HepG2 (cell line): ENCODE results near the gene CCM2. TPM values are rescaled to one million over a fixed set of nuclear protein-coding genes. Genes with fewer than 3 reads are reported as not detected.

ENCODE experiments used
- CCAR2 ChIP-seq: fragments of 200-400 bp; formaldehyde crosslinking; optimal IDR thresholded peaks from 2 replicates; pipeline ENCODE3; 2018; ENCODE audit warnings: low read depth, mild to moderate bottlenecking, low read length, moderate library complexity
- EZH2 ChIP-seq: conservative IDR thresholded peaks from 2 replicates; pipeline ENCODE4 v1.6.1; 2012; ENCODE audit warnings: mild to moderate bottlenecking, low read depth, low read length, moderate library complexity
- FOXK2 ChIP-seq: fragments of 450-650 bp; IDR thresholded peaks from 2 replicates; pipeline ENCODE4 v1.6.1; 2016
- JARID2 ChIP-seq: sonication (generic); formaldehyde crosslinking; IDR thresholded peaks from 2 replicates; pipeline ENCODE4 v1.8.1; 2023; ENCODE audit warnings: missing genetic modification reagents, inconsistent platforms; ENCODE audit not compliant: insufficient replicate concordance
- MEIS1 ChIP-seq: sonication (generic); formaldehyde crosslinking; IDR thresholded peaks from 2 replicates; pipeline ENCODE4 v1.9.0; 2021; ENCODE audit warnings: mild to moderate bottlenecking, missing genetic modification reagents, moderate library complexity, borderline replicate concordance
- RFXAP ChIP-seq: sonication (generic); formaldehyde crosslinking; IDR thresholded peaks from 2 replicates; pipeline ENCODE4 v1.4.0; 2020; ENCODE audit warnings: missing genetic modification reagents, borderline replicate concordance
- SP4 ChIP-seq: sonication (generic); formaldehyde crosslinking; IDR thresholded peaks from 2 replicates; pipeline ENCODE4 v1.8.1; 2023; ENCODE audit warnings: mild to moderate bottlenecking, missing genetic modification reagents
- SRSF4 ChIP-seq: fragments of 200-400 bp; formaldehyde crosslinking; IDR thresholded peaks from one replicate; pipeline ENCODE4 v1.6.1; 2018; ENCODE audit warnings: mild to moderate bottlenecking, low read depth, low read length, moderate library complexity; ENCODE audit not compliant: poor library complexity, severe bottlenecking
- TRIM24 ChIP-seq: sonication (generic); formaldehyde crosslinking; IDR thresholded peaks from 2 replicates; pipeline ENCODE4 v1.8.0; 2022; ENCODE audit warnings: mild to moderate bottlenecking, missing genetic modification reagents
- ZFP36L1 ChIP-seq: sonication (generic); formaldehyde crosslinking; IDR thresholded peaks from 2 replicates; pipeline ENCODE4 v1.8.0; 2022; ENCODE audit warnings: mild to moderate bottlenecking, missing genetic modification reagents, moderate library complexity
- ZNF143 ChIP-seq: sonication (generic); formaldehyde crosslinking; IDR thresholded peaks from 2 replicates; pipeline ENCODE4 v1.4.0; 2020; ENCODE audit warnings: missing genetic modification reagents
- ZNF333 ChIP-seq: sonication (generic); formaldehyde crosslinking; IDR thresholded peaks from 2 replicates; pipeline ENCODE4 v1.4.0; 2020; ENCODE audit warnings: mild to moderate bottlenecking, missing genetic modification reagents, borderline replicate concordance
- ZNF354B ChIP-seq: sonication (generic); formaldehyde crosslinking; IDR thresholded peaks from 2 replicates; pipeline ENCODE4 v1.8.0; 2022; ENCODE audit warnings: mild to moderate bottlenecking, missing genetic modification reagents
- ZNF484 ChIP-seq: sonication (generic); formaldehyde crosslinking; IDR thresholded peaks from 2 replicates; pipeline ENCODE4 v1.5.1; 2020; ENCODE audit warnings: mild to moderate bottlenecking, low read depth, missing genetic modification reagents, borderline replicate concordance
- ZNF670 ChIP-seq: sonication (generic); formaldehyde crosslinking; IDR thresholded peaks from 2 replicates; pipeline ENCODE4 v1.8.0; 2022; ENCODE audit warnings: mild to moderate bottlenecking, missing genetic modification reagents, borderline replicate concordance
- polyA plus RNA-seq, 8 experiments: library from polyadenylated mRNA; depleted of rRNA in 3 of 8; stranded (reverse) in 7 of 8; unstranded in 1 of 8; fragments of >200 nt; fragmentation: Illumina TruSeq in 4 of 8; extraction: Trizol in 4 of 8; gene quantifications; 2 replicates each; pipeline versions ENCODE4 v1.2.1 to v1.2.3, GENCODE V29; 2011 to 2016; ENCODE audit warnings: low read depth in 4 of 8, missing spikeins in 1 of 8, mixed read lengths in 1 of 8; ENCODE audit not compliant: insufficient read depth in 1 of 8
- total RNA-seq, 5 experiments: library from RNA; depleted of rRNA; stranded (reverse); fragments of >200 nt; fragmentation: Illumina TruSeq; extraction: Trizol; gene quantifications; 2 replicates each; pipeline ENCODE4 v1.2.3, GENCODE V29; 2016; ENCODE audit warnings: low read depth in 1 of 5
- TF ChIP-seq, protein P1 (sequence below): sonication (generic); formaldehyde crosslinking; IDR thresholded peaks from 2 replicates; pipeline ENCODE4 v1.4.0; 2020; ENCODE audit warnings: missing genetic modification reagents, borderline replicate concordance
- TF ChIP-seq, protein P2 (sequence below): sonication (generic); formaldehyde crosslinking; IDR thresholded peaks from 2 replicates; pipeline ENCODE4 v1.5.1; 2020; ENCODE audit warnings: mild to moderate bottlenecking, missing genetic modification reagents, borderline replicate concordance
- TF ChIP-seq, protein P3 (sequence below): IDR thresholded peaks from 2 replicates; pipeline ENCODE4 v1.6.1; 2016; ENCODE audit warnings: mild to moderate bottlenecking, missing biosample characterization, missing genetic modification reagents
- TF ChIP-seq, protein P4 (sequence below): IDR thresholded peaks from 2 replicates; pipeline ENCODE4 v1.6.1; 2016; ENCODE audit warnings: missing biosample characterization, missing genetic modification reagents, low read depth
- TF ChIP-seq, protein P5 (sequence below): sonication (generic); formaldehyde crosslinking; IDR thresholded peaks from 2 replicates; pipeline ENCODE4 v1.4.0; 2020; ENCODE audit warnings: missing genetic modification reagents, mild to moderate bottlenecking, borderline replicate concordance

CCM2 gene
- total and polyA plus RNA-seq, 2 of the 13 experiments (the other 11 are each of a cell fraction or from before 2014, with no cell fraction given) = 13.7 to 15.8 TPM

DNA sequence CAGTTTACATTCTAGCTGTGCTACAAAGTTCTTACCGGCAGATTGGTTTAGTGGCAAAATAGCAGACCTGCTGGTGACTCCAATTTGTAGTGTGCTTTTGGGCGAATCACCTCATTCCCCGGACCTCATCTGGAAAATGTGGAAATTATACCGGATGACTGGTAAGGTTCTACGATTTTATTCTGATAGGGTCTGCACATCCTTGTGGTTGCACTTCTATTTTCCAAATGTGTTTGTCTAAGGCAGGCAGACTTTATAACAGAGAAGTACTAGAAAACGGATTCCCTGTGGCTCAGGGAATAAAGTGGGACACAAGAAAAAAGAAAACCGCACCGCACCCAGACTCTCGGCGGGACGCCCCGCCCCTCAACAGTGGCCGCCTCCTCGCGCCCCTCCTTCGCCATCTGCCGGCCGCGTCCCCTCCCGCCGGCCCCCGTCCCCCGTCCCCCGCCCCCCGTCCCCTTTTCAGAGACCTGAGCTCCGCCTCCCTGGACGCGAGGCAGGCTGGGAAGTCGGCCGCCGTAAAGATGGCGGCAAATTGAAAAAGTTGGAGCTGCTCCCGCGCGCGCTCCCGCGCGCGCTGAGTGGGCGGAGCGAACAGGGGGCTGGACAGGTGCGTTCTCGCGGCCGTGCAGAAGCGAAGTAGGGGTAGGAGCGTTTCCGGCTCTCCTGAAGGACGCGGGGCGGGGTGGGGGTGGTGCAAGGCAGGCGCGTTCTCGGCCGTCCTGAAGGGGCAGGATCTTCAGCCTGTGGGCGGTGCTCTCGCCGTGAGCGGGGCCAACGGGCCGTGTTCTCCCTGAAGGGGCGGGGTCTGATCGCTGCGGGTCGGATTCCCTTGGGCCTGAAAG is 532 bp upstream of the CCM2 start (continued):
- TF ChIP-seq MEIS1 (CRISPR knock-in tag) (no peak), ZNF484 (CRISPR knock-in tag) (no peak), RFXAP (CRISPR knock-in tag) (no peak; the same call in 1 of the 2 replicates), ZFP36L1 (0 out of 2 replicates have a peak, but pooled peaks have one; percentile 52), JARID2 (CRISPR knock-in tag) (no peak), ZNF670 (no peak), SRSF4 (no peak), ZNF354B (no peak), TRIM24 (no peak), ZNF143 (peak; percentile 82), SP4 (CRISPR knock-in tag) (peak; percentile 88), ZNF333 (no peak), EZH2 (no peak), FOXK2 (no peak), CCAR2 (no peak)
- TF ChIP-seq, protein P1, sequence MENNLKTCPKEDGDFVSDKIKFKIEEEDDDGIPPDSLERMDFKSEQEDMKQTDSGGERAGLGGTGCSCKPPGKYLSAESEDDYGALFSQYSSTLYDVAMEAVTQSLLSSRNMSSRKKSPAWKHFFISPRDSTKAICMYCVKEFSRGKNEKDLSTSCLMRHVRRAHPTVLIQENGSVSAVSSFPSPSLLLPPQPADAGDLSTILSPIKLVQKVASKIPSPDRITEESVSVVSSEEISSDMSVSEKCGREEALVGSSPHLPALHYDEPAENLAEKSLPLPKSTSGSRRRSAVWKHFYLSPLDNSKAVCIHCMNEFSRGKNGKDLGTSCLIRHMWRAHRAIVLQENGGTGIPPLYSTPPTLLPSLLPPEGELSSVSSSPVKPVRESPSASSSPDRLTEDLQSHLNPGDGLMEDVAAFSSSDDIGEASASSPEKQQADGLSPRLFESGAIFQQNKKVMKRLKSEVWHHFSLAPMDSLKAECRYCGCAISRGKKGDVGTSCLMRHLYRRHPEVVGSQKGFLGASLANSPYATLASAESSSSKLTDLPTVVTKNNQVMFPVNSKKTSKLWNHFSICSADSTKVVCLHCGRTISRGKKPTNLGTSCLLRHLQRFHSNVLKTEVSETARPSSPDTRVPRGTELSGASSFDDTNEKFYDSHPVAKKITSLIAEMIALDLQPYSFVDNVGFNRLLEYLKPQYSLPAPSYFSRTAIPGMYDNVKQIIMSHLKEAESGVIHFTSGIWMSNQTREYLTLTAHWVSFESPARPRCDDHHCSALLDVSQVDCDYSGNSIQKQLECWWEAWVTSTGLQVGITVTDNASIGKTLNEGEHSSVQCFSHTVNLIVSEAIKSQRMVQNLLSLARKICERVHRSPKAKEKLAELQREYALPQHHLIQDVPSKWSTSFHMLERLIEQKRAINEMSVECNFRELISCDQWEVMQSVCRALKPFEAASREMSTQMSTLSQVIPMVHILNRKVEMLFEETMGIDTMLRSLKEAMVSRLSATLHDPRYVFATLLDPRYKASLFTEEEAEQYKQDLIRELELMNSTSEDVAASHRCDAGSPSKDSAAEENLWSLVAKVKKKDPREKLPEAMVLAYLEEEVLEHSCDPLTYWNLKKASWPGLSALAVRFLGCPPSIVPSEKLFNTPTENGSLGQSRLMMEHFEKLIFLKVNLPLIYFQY (CRISPR knock-in tag) = no peak
- TF ChIP-seq, protein P2, sequence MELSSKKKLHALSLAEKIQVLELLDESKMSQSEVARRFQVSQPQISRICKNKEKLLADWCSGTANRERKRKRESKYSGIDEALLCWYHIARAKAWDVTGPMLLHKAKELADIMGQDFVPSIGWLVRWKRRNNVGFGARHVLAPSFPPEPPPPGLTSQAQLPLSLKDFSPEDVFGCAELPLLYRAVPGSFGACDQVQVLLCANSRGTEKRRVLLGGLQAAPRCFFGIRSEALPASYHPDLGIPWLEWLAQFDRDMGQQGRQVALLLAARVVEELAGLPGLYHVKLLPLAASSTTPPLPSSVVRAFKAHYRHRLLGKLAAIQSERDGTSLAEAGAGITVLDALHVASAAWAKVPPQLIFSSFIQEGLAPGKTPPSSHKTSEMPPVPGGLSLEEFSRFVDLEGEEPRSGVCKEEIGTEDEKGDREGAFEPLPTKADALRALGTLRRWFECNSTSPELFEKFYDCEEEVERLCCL (CRISPR knock-in tag) = no peak
- TF ChIP-seq, protein P3, sequence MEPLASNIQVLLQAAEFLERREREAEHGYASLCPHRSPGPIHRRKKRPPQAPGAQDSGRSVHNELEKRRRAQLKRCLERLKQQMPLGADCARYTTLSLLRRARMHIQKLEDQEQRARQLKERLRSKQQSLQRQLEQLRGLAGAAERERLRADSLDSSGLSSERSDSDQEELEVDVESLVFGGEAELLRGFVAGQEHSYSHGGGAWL (CRISPR knock-in tag) = no peak
- TF ChIP-seq, protein P4, sequence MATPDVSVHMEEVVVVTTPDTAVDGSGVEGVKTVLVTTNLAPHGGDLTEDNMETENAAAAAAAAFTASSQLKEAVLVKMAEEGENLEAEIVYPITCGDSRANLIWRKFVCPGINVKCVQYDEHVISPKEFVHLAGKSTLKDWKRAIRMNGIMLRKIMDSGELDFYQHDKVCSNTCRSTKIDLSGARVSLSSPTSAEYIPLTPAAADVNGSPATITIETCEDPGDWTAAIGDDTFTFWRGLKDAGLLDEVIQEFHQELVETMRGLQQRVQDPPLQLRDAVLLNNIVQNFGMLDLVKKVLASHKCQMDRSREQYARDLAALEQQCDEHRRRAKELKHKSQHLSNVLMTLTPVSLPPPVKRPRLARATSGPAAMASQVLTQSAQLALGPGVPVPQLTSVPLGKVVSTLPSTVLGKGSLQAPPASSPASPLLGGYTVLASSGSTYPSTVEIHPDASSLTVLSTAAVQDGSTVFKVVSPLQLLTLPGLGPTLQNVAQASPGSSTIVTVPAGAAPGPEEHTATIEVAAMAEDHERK (CRISPR knock-in tag) = no peak
- TF ChIP-seq, protein P5, sequence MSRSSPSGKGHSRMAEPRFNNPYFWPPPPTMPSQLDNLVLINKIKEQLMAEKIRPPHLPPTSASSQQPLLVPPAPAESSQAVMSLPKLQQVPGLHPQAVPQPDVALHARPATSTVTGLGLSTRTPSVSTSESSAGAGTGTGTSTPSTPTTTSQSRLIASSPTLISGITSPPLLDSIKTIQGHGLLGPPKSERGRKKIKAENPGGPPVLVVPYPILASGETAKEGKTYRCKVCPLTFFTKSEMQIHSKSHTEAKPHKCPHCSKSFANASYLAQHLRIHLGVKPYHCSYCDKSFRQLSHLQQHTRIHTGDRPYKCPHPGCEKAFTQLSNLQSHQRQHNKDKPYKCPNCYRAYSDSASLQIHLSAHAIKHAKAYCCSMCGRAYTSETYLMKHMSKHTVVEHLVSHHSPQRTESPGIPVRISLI (CRISPR knock-in tag) = no peak
